Parathyroid adenoma (tissue), 2 donors: ENCODE data around the gene CCR2.

Experiments used
- H2AFZ ChIP-seq: fragments of 300-600 bp; sonication (generic); one replicate; pipeline ENCODE4 v1.7.0; 2017; ENCODE audit warnings: antibody characterized with exemption, mild to moderate bottlenecking
- H3K27ac ChIP-seq: fragments of 300-600 bp; sonication (generic); one replicate; pipeline ENCODE4 v1.7.0; 2017
- H3K27me3 ChIP-seq: fragments of 300-600 bp; sonication (generic); one replicate; pipeline ENCODE4 v1.7.0; 2017; ENCODE audit warnings: low read length; ENCODE audit not compliant: control insufficient read depth, insufficient read depth
- H3K36me3 ChIP-seq: fragments of 300-600 bp; sonication (generic); one replicate; pipeline ENCODE4 v1.7.0; 2017; ENCODE audit warnings: low read length; ENCODE audit not compliant: control insufficient read depth, insufficient read depth
- H3K4me1 ChIP-seq: fragments of 300-600 bp; sonication (generic); one replicate; pipeline ENCODE4 v1.7.0; 2017; ENCODE audit warnings: control low read depth
- H3K4me2 ChIP-seq: fragments of 300-600 bp; sonication (generic); one replicate; pipeline ENCODE4 v1.7.0; 2017; ENCODE audit warnings: low read length
- H3K4me3 ChIP-seq: fragments of 300-600 bp; sonication (generic); one replicate; pipeline ENCODE4 v1.7.0; 2017; ENCODE audit warnings: low read depth, low read length
- H3K79me2 ChIP-seq: fragments of 300-600 bp; sonication (generic); one replicate; pipeline ENCODE4 v1.7.0; 2017; ENCODE audit warnings: control low read depth
- H3K9ac ChIP-seq: fragments of 300-600 bp; sonication (generic); one replicate; pipeline ENCODE4 v1.7.0; 2017; ENCODE audit warnings: mild to moderate bottlenecking
- H3K9me3 ChIP-seq: fragments of 300-600 bp; sonication (generic); one replicate; pipeline ENCODE4 v1.7.0; 2017; ENCODE audit warnings: low read length; ENCODE audit not compliant: control insufficient read depth
- CTCF ChIP-seq: fragments of 300-600 bp; sonication (generic); IDR thresholded peaks from one replicate; pipeline ENCODE4 v1.7.0; 2017; ENCODE audit warnings: antibody characterized with exemption, mild to moderate bottlenecking
- donor health status: primary hyperparathyroidism.

CCR2 gene

GRCh38 chr3:46354478-46354877 lies 567 bp downstream of the CCR2 start:
- Histone ChIP-seq H3K79me2 (no peaks in the 10 kb centered on the region), H3K9me3 (no peaks in the 10 kb centered on the region), H3K4me1 (no peaks in the 10 kb centered on the region), H3K27ac (no peak overlapping the region), H2AFZ (no peak overlapping the region), H3K36me3 (no peaks in the 10 kb centered on the region), H3K4me3 (no peak overlapping the region), H3K27me3 (no peaks in the 10 kb centered on the region), H3K4me2 (no peak overlapping the region), H3K9ac (no peak overlapping the region)
- TF ChIP-seq CTCF, result no peak

GRCh38 chr3:46354984-46355383 lies 1.1 kb downstream of the CCR2 start:
- H3K9ac ChIP-seq, result no peak overlapping the region
- no peak overlapping the region for H3K4me2 ChIP-seq
- no peaks in the 10 kb centered on the region for H3K27me3 ChIP-seq
- H3K27ac ChIP-seq, result no peak overlapping the region
- no peak overlapping the region for H2AFZ ChIP-seq
- no peaks in the 10 kb centered on the region for H3K9me3 ChIP-seq
- no peak overlapping the region for H3K4me3 ChIP-seq
- H3K4me1 ChIP-seq, result no peaks in the 10 kb centered on the region
- H3K36me3 ChIP-seq, result no peaks in the 10 kb centered on the region
- no peaks in the 10 kb centered on the region for H3K79me2 ChIP-seq
- no peak for TF ChIP-seq CTCF

- Histone ChIP-seq H3K36me3 (no peaks in the 10 kb centered on the region), H3K27me3 (no peaks in the 10 kb centered on the region), H3K79me2 (no peaks in the 10 kb centered on the region), H3K4me2 (no peak overlapping the region), H3K27ac (no peak overlapping the region), H3K9me3 (no peaks in the 10 kb centered on the region), H3K4me1 (no peaks in the 10 kb centered on the region), H3K4me3 (no peak overlapping the region), H3K9ac (no peak overlapping the region), H2AFZ (no peak overlapping the region)
- no peak for TF ChIP-seq CTCF
These were observed 2.4 kb downstream of the CCR2 start for GRCh38 chr3:46356276-46356675.

- no peak overlapping the region for H3K4me2 ChIP-seq
These were observed 3.0 kb downstream of the CCR2 start for GRCh38 chr3:46356909-46357308.

More at GRCh38 chr3:46356909-46357308, 3.0 kb downstream of the CCR2 start:
- H3K4me1 ChIP-seq, result no peaks in the 10 kb centered on the region
- H3K9me3 ChIP-seq, result no peaks in the 10 kb centered on the region
- TF ChIP-seq CTCF, result no peak
- no peak overlapping the region for H2AFZ ChIP-seq
- no peaks in the 10 kb centered on the region for H3K36me3 ChIP-seq
- H3K4me3 ChIP-seq, result no peak overlapping the region
- no peak overlapping the region for H3K27ac ChIP-seq
- no peak overlapping the region for H3K9ac ChIP-seq
- no peaks in the 10 kb centered on the region for H3K27me3 ChIP-seq
- no peaks in the 10 kb centered on the region for H3K79me2 ChIP-seq
